Uterus (tissue), 4 donors: ENCODE data around the gene CYP4F12. TPM values are rescaled to one million over a fixed set of nuclear protein-coding genes. Genes with fewer than 3 reads are reported as not detected.

Experiments
- DNase-seq, 2 donors: peaks; one replicate each; pipeline ENCODE4 v3.0.0-alpha.2; 2019 to 2020
- H3K27ac ChIP-seq, 2 donors: fragments of 200-600 bp; sonication (generic); 1 replicate in 1 of 2; 2 replicates in 1 of 2; pipeline ENCODE4 v1.5.1; 2016 to 2018
- H3K27me3 ChIP-seq, 2 donors: fragments of 200-600 bp; sonication (generic); one replicate each; pipeline ENCODE4 v1.5.1; 2018 to 2019; ENCODE audit warnings: control low read depth in 1 of 2
- H3K36me3 ChIP-seq, 2 donors: fragments of 200-600 bp; sonication (generic); one replicate each; pipeline ENCODE4 v1.5.1; 2019; ENCODE audit warnings: control low read depth in 1 of 2
- H3K4me1 ChIP-seq, 2 donors: fragments of 200-600 bp; sonication (generic); one replicate each; pipeline ENCODE4 v1.5.1; 2018 to 2019; ENCODE audit warnings: control low read depth in 1 of 2
- H3K4me3 ChIP-seq, 2 donors: fragments of 200-600 bp; sonication (generic); 1 replicate in 1 of 2; 2 replicates in 1 of 2; pipeline ENCODE4 v1.5.1; 2018 to 2019; ENCODE audit warnings: mild to moderate bottlenecking in 1 of 2
- H3K9me3 ChIP-seq, 2 donors: fragments of 200-600 bp; sonication (generic); one replicate each; pipeline ENCODE4 v1.5.1; 2019; ENCODE audit warnings: control low read depth in 1 of 2
- POLR2A ChIP-seq, 2 donors: fragments of 450-650 bp; IDR thresholded peaks; one replicate each; pipeline ENCODE4 v1.6.1; 2016; ENCODE audit warnings: antibody characterized with exemption in 2 of 2, mild to moderate bottlenecking in 1 of 2, moderate library complexity in 1 of 2
- intact Hi-C: fragments of 100-400 bp; cut with DNase I; formaldehyde crosslinking; loops from one replicate; pipeline ENCODE4 v1.15.1; 2023; ENCODE audit warnings: low total_unique reads
- total RNA-seq, 4 donors: library from RNA; depleted of rRNA in 3 of 4; stranded (reverse); fragments of >200 nt in 3 of 4; gene quantifications; one replicate each; pipeline versions ENCODE4 v1.1.0 to v1.2.4, GENCODE V29; 2014 to 2023
- TF ChIP-seq, protein P1 (sequence below), 4 experiments: fragments of 200-600 bp in 2 of 4; fragments of 450-650 bp in 2 of 4; sonication (generic) in 2 of 4; IDR thresholded peaks; one replicate each; pipeline ENCODE4 v1.5.1; 2016 to 2019; ENCODE audit warnings: antibody characterized with exemption in 4 of 4, mild to moderate bottlenecking in 2 of 4, moderate library complexity in 1 of 4
- donor health status: DM: yes; HTN: yes; CAD: no.

Gene CYP4F12
- total RNA-seq, 4 donors from 2014 or later: 13.5 to 41.5 (median 26.5) TPM

DNA sequence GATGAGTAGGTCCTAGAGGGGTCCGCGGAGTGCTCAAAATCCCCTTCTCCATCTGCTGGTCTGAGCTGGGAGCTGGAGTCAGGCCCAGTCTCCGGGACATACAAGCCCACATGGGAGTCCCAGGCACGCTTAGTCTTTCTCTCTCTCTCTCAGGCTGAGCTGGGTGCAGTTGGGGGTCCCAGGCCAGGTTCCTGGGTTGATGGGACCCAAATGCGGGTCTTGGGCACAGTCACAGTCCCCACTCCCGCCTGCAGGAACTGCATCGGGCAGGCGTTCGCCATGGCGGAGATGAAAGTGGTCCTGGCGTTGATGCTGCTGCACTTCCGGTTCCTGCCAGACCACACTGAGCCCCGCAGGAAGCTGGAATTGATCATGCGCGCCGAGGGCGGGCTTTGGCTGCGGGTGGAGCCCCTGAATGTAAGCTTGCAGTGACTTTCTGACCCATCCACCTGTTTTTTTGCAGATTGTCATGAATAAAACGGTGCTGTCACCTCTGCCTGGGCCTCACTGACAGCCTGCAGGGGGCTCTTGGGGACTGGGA, 23.8 kb downstream of the CYP4F12 start:
- DNase-seq: no peak
- TF ChIP-seq, protein P1, sequence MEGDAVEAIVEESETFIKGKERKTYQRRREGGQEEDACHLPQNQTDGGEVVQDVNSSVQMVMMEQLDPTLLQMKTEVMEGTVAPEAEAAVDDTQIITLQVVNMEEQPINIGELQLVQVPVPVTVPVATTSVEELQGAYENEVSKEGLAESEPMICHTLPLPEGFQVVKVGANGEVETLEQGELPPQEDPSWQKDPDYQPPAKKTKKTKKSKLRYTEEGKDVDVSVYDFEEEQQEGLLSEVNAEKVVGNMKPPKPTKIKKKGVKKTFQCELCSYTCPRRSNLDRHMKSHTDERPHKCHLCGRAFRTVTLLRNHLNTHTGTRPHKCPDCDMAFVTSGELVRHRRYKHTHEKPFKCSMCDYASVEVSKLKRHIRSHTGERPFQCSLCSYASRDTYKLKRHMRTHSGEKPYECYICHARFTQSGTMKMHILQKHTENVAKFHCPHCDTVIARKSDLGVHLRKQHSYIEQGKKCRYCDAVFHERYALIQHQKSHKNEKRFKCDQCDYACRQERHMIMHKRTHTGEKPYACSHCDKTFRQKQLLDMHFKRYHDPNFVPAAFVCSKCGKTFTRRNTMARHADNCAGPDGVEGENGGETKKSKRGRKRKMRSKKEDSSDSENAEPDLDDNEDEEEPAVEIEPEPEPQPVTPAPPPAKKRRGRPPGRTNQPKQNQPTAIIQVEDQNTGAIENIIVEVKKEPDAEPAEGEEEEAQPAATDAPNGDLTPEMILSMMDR (IDR thresholded peaks at IDR 0.05): no peak
- TF ChIP-seq POLR2A (IDR thresholded peaks at IDR 0.05): no peak
- H3K36me3 ChIP-seq: no peaks in the 10 kb centered on the region
- H3K4me3 ChIP-seq: no peak overlapping the region
- peaks cover 0 to 4% of the 10 kb centered on the region in 2 donors for H3K9me3 ChIP-seq
- H3K27me3 ChIP-seq: no peaks in the 10 kb centered on the region
- no peak overlapping the region for H3K27ac ChIP-seq
- intact Hi-C loops: no loop called here
- H3K4me1 ChIP-seq: no peaks in the 10 kb centered on the region

DNA sequence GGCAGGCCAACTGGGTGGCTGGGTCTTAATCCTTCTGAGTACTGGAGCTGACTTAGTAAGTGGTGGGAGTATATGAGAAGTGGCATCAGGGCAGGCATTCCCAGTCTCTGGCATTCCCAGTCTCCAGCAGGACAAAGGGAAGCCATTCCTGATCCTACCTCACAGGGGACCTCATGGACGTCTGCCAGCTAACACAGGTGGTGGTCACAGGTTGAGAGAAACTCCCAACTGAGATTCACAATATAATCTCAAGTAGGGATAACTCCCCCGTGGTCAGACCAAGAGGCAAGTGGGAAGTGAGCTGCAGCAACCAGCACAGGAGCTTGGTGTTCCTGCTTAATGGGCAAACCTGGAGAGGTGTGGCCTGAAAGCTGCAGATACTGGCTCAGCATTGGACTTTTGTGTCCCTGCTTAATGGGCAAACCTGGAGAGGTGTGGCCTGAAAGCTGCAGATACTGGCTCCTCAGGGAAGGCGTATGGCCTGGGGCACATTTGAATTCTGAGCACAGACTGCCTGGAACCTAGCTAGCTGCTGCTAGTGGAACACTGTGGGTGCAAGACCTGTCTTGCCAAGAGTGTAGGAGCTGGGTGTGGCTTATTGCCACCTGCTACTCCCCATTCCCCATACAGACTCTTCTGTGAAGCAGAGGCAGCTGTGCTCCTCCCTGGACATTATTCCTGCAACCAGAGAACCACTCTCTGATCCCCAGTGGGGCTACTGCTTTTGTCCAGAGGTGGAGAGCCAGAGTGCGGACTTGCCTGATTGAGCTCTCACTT, 29.1 kb downstream of the CYP4F12 start:
- TF ChIP-seq, protein P1 (IDR thresholded peaks at IDR 0.05): no peak
- no peak for TF ChIP-seq POLR2A (IDR thresholded peaks at IDR 0.05)
- no peak for DNase-seq
- no peaks in the 10 kb centered on the region for H3K36me3 ChIP-seq
- H3K27me3 ChIP-seq: no peaks in the 10 kb centered on the region
- intact Hi-C loops: no loop called here
- H3K27ac ChIP-seq: no peak overlapping the region
- no peaks in the 10 kb centered on the region for H3K9me3 ChIP-seq
- no peaks in the 10 kb centered on the region for H3K4me1 ChIP-seq
- no peak overlapping the region for H3K4me3 ChIP-seq

DNA sequence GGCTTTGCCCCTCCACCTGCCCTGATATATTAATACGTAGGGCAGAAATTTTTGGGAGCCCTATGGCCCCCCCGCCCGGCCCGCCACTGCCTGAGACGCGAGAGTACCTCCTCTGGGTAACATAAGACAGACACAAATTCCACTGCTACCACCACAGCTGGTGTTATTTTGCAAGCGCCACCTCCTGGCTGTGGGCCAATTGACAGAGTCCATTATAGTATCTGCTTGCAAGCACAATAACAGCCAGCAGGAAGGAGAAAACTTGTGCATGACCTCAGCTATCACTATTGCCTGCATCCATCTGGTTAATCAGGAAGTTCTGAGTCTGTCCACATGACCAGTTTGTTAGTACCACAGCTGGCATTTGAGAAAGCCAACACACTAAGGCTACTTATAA, 29.6 kb downstream of the CYP4F12 start:
- no peaks in the 10 kb centered on the region for H3K36me3 ChIP-seq
- no peaks in the 10 kb centered on the region for H3K9me3 ChIP-seq
- H3K27me3 ChIP-seq: no peaks in the 10 kb centered on the region
- H3K4me1 ChIP-seq: no peaks in the 10 kb centered on the region
- DNase-seq: peak; percentile 60 to 67
- no peak for TF ChIP-seq POLR2A (IDR thresholded peaks at IDR 0.05)
- TF ChIP-seq, protein P1 (IDR thresholded peaks at IDR 0.05): no peak
- no peak overlapping the region for H3K27ac ChIP-seq
- intact Hi-C loops: no loop called here
- no peak overlapping the region for H3K4me3 ChIP-seq

DNA sequence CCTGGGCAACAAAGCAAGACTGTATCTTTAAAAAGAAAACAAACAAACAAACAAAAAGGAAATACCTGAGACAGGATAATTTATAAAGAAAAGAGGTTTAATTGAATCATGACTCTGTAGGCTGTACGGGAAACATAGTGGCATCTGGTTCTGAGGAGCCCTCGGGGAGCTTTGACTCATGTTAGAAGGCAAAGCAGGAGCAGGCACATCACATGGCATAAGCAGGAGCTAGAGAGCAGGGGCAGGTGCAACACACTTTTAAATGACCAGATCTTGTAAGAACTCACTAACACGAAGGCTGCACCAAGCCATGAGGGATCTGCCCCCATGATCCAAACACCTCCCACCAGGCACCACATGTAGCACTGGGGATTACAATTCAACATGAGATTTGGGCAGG, 41.8 kb downstream of the CYP4F12 start:
- intact Hi-C loops: no loop called here
- Histone ChIP-seq H3K9me3 (no peaks in the 10 kb centered on the region), H3K4me1 (no peaks in the 10 kb centered on the region), H3K36me3 (no peaks in the 10 kb centered on the region), H3K4me3 (no peak overlapping the region), H3K27ac (no peak overlapping the region), H3K27me3 (no peaks in the 10 kb centered on the region)
- no peak for TF ChIP-seq POLR2A (IDR thresholded peaks at IDR 0.05)
- TF ChIP-seq, protein P1 (IDR thresholded peaks at IDR 0.05): no peak
- DNase-seq: no peak

DNA sequence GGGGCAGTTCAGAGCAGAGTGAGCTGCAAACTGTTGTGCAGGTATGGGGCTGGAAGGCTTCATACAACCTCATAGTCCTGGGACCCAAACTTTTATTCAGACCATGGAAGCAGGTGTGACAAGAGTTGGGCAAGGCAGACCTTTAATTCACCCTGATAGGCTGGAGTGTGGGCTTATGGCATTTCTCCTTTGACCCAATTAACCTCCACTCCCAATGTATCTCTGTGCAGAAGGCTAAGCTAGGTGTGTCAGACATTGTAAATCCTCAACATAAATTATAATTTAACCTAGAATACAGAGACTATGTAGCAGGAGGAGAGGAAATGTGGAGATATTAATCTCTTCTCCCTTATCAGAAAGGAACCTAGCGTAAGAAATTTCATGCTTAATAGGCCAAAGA, 42.8 kb downstream of the CYP4F12 start:
- H3K9me3 ChIP-seq: no peaks in the 10 kb centered on the region
- H3K4me3 ChIP-seq: no peak overlapping the region
- TF ChIP-seq POLR2A (IDR thresholded peaks at IDR 0.05): no peak
- TF ChIP-seq, protein P1 (IDR thresholded peaks at IDR 0.05): no peak
- no peak overlapping the region for H3K27ac ChIP-seq
- DNase-seq: no peak
- H3K27me3 ChIP-seq: no peaks in the 10 kb centered on the region
- intact Hi-C loops: no loop called here
- H3K4me1 ChIP-seq: no peaks in the 10 kb centered on the region
- no peaks in the 10 kb centered on the region for H3K36me3 ChIP-seq
